ENCODE data around the gene ALG9.
"Not testable (repeated sequence)": the region's sequence is repeated elsewhere in the genome, so short reads cannot be mapped to it uniquely, and the experiment has no call there.

The ALG9 gene

GRCh38 chr11:111908639-111909305 is 37.4 kb upstream of the ALG9 start:
- no peak for TF ChIP-seq CTCF (IDR thresholded peaks at IDR 0.05; ENCODE audit: insufficient read depth, missing control alignments)
- DNase-seq (ENCODE audit: insufficient read length, low spot score) = no peak
- no peak for FAIRE-seq

- DNase-seq (ENCODE audit: insufficient read length, low spot score) (no peak), FAIRE-seq (no peak)
Observed at GRCh38 chr11:111906680-111907079, 35.3 kb upstream of the ALG9 start.

GRCh38 chr11:111905411-111905810 is 34.0 kb upstream of the ALG9 start:
- DNase-seq (ENCODE audit: insufficient read length, low spot score) (no peak), FAIRE-seq (no peak)
- no peak for TF ChIP-seq CTCF (IDR thresholded peaks at IDR 0.05; ENCODE audit: insufficient read depth, missing control alignments)

More at GRCh38 chr11:111906680-111907079, 35.3 kb upstream of the ALG9 start:
- TF ChIP-seq CTCF (IDR thresholded peaks at IDR 0.05; ENCODE audit: insufficient read depth, missing control alignments) = no peak

DNA sequence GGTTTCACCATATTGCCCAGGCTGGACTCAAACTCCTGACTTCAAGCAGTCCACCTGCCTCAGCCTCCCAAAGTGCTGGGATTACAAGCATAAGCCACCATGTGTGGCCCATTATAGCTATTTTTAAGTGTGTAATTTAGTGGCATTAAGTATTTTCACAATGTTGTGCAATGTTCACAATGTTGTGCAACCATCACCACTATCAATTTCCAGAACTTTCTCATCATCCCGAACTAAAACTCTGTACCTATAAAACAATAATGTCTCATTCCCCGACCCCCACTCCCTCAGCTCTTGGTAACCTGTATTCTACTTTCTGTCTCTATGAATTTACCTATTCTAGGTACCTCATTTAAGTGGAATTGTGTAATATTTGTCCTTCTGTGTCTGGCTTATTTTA is 15.5 kb upstream of the ALG9 start:
- DNase-seq (ENCODE audit: insufficient read length, low spot score) (no peak), FAIRE-seq (no peak)
- no peak for TF ChIP-seq CTCF (IDR thresholded peaks at IDR 0.05; ENCODE audit: insufficient read depth, missing control alignments)

- FAIRE-seq = no peak
- no peak for TF ChIP-seq CTCF (IDR thresholded peaks at IDR 0.05; ENCODE audit: insufficient read depth, missing control alignments)
Observed at GRCh38 chr11:111886032-111886431, 14.7 kb upstream of the ALG9 start.

DNA sequence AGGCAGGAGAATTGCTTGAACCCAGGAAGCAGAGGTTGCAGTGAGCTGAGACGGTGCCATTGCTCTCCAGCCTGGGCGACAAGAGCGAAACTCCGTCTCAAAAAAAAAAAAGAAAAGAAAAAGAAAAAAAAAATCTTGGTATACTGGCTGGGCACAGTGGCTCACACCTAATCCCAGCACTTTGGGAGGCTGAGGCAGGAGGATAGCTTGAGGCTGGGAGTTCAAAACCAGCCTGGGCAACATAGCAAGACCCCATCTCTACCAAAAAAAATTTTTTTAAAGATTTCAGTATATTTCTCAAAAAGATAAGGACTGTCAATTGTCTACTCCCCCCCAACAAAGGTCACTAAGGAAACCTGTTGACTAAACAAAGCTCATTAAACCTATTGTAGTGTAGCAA is 13.7 kb upstream of the ALG9 start:
- DNase-seq (ENCODE audit: insufficient read length, low spot score); FAIRE-seq: not testable (repeated sequence)

More at GRCh38 chr11:111886032-111886431, 14.7 kb upstream of the ALG9 start:
- DNase-seq (ENCODE audit: insufficient read length, low spot score) = no peak

- TF ChIP-seq CTCF (IDR thresholded peaks at IDR 0.05; ENCODE audit: insufficient read depth, missing control alignments) = no peak
- FAIRE-seq (no peak), DNase-seq (ENCODE audit: insufficient read length, low spot score) (no peak)
Observed at GRCh38 chr11:111882202-111882601, 10.8 kb upstream of the ALG9 start.

- TF ChIP-seq CTCF (IDR thresholded peaks at IDR 0.05; ENCODE audit: insufficient read depth, missing control alignments) = no peak
- DNase-seq (ENCODE audit: insufficient read length, low spot score) = no peak
- no peak for FAIRE-seq
Observed at GRCh38 chr11:111879637-111879960, 8.2 kb upstream of the ALG9 start.
